Epithelial cell of proximal tubule (primary cell): ENCODE results near the gene MYCN. TPM values are rescaled to one million over a fixed set of nuclear protein-coding genes. Genes with fewer than 3 reads are reported as not detected.

Experiments
- DNase-seq: peaks from one replicate; pipeline ENCODE4 v3.0.0-alpha.2; 2011; ENCODE audit warnings: low read depth
- H3K4me3 ChIP-seq: 2 replicates; pipeline ENCODE4 v1.5.1; 2011; ENCODE audit warnings: low read depth, mild to moderate bottlenecking, low read length
- total RNA-seq: library from RNA; depleted of rRNA; stranded (reverse); fragments of >200 nt; gene quantifications from 2 replicates; pipeline ENCODE4 v1.2.3, GENCODE V29; 2015
- TF ChIP-seq, protein P1 (sequence below): conservative IDR thresholded peaks from 2 replicates; pipeline ENCODE4 v1.5.1; 2012; ENCODE audit warnings: low read depth, mild to moderate bottlenecking, low read length

Gene MYCN
- total RNA-seq, 1 donor from 2014 or later = 3.0 TPM

DNA sequence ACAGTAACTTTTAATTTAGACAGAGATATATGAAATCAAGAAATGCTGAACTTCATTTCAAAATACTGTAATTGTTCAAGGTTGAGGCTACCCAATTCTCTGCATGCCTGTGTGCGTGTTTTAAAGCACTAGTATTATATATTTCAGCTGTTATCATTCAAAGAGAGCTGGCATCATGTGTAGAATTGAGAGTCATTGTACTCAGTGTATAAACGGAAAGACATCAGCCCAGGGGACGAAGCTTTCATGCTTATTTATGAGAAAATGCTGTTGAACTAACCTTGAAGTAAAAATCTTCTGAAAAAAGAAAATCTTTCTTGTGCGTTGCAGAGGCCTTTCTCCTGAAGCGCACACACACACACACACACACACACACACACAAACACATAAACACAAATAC, 48.4 kb downstream of the MYCN start:
- H3K4me3 ChIP-seq = no peak overlapping the region
- TF ChIP-seq, protein P1, sequence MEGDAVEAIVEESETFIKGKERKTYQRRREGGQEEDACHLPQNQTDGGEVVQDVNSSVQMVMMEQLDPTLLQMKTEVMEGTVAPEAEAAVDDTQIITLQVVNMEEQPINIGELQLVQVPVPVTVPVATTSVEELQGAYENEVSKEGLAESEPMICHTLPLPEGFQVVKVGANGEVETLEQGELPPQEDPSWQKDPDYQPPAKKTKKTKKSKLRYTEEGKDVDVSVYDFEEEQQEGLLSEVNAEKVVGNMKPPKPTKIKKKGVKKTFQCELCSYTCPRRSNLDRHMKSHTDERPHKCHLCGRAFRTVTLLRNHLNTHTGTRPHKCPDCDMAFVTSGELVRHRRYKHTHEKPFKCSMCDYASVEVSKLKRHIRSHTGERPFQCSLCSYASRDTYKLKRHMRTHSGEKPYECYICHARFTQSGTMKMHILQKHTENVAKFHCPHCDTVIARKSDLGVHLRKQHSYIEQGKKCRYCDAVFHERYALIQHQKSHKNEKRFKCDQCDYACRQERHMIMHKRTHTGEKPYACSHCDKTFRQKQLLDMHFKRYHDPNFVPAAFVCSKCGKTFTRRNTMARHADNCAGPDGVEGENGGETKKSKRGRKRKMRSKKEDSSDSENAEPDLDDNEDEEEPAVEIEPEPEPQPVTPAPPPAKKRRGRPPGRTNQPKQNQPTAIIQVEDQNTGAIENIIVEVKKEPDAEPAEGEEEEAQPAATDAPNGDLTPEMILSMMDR = no peak
- DNase-seq = no peak

DNA sequence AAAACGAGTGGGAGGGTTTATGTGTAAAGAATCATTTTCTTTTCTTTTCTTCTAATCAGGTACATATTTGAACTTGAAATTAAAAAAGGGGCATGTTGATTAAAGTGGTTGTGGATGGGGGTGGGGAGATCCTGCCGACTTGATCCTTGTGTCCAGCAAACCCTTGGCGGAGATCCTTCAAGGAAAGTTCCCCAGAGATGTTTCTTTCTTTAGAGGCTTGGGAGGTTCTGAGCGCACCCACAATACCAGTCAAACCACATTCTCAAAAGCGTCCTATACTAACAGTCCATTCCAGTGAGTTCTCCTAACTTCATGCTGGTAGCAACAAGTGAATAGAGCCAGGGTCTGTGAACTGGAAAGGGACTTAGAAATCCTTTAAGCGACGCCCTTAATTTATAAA, 49.2 kb downstream of the MYCN start:
- no peak for DNase-seq
- no peak overlapping the region for H3K4me3 ChIP-seq
- TF ChIP-seq, protein P1 = no peak

DNA sequence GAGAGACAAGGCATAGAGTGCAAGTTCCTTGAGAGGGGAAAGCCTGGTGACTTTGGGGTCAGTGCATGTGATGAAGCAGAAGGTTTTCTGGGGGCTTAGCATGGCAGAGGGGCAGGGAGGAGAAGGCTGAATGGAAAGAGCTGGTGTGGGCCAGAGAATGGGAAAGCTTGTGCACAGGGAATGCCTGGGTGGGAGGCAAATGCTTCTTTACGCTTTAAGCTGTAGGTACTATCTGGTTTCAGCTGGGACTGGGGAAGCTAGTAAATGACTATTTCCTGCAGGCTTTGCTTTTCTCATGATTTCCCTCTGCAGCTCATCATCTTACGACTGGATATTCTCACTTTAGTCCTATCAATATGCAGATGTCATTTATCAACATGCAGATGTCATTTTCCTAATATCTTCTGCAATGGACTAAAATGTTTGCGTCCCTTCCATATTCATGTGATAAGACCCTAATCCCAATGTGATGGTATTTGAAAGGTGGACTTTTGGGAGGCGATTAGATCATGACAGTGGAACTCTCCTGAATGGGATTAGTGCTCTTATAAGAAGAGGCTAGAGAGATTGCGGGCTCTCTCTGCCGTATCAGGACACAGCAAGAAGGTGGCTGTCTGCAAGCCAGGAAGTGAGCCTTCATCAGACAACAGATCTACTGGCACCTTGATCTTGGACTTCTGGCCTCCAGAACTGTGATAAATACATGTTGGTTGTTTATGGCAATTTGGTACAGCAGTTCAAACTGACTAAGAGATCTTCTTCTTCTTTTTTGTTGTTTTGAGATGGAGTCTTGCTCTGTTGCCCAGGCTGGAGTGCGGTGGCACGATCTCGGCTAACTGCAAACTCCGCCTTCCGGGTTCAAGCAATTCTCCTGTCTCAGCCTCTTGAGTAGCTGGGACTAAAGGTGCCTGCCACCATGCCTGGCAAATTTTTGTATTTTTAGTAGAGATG, 50.1 kb downstream of the MYCN start:
- no peak overlapping the region for H3K4me3 ChIP-seq
- TF ChIP-seq, protein P1 = no peak
- no peak for DNase-seq

DNA sequence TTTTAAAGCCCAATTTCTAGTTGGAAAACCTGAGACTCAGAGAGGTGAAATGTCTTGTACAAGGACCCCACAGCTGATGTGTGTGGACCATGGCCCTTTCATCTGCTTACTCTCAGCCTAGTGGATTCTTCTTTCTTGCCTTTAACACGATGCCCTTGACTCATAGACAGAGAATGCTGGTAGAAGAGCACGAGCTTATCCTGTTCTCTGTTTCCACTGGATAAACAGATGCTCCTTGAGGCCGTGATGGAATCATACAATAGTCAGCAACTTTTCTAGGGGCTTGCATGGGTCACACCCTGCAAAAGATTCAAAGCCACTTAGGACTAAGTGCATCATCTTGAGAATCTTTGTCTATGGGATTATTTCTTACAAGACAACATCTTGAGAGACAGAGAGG, 50.9 kb downstream of the MYCN start:
- H3K4me3 ChIP-seq = no peak overlapping the region
- no peak for DNase-seq
- TF ChIP-seq, protein P1 = no peak

DNA sequence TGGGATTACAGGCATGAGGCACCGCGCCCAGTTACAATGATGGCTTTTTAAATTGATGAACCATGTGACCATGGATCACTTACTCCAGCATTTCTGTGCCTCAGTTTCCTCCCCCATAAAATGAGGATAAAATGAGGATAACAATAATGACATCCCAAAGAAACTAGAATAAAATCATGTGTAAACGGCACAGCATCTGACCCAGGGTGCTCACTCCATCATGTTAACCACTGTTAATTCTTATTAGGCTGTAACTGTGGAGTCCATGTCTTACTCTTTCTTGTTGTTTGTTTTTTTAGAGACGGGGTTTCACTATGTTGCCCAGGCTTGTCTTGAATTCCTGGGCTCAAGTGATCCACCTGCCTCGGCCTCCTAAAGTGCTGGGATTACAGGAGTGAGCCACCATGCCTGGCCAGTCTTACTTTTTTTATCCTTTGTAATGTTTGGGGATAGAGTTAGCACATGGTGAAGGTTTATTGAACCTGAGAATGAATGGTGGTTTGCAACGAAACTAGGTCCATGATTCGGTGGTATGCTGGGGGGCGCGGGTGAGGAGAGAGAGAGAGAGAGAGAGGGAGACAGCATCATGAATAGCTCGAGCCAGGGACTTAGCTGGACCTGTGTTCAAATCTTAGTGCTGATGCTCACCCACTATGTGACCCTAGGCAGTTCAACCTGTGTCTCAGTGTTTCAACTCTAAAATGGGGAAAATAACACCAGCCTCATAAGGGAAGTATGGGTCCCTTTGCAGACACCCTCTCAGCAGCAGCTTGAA, 52.3 kb downstream of the MYCN start:
- H3K4me3 ChIP-seq = no peak overlapping the region
- no peak for DNase-seq
- TF ChIP-seq, protein P1 = no peak

DNA sequence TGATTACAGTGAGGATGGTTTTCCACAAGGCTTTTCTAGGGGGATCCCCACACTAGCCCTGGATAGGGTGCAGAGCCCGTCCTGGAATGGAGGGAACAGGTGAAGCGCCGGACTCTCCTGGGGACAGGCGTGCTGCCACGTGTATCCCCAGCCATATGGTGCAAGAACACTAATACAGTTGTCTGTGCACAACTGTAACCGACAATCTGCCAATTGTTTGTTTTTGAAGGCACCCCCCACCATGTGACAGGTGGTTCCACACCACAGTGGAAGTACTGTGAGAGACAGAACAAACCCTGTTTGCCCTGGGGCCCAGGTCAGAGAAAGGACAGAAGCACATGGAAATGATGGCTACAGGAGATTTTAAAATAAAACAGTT, 52.9 kb downstream of the MYCN start:
- no peak for DNase-seq
- H3K4me3 ChIP-seq = no peak overlapping the region
- TF ChIP-seq, protein P1 = no peak
